ENCODE results near the gene EFCAB14.
"Not testable (repeated sequence)": the region's sequence is repeated elsewhere in the genome, so short reads cannot be mapped to it uniquely, and the experiment has no call there.

Gene EFCAB14

DNA sequence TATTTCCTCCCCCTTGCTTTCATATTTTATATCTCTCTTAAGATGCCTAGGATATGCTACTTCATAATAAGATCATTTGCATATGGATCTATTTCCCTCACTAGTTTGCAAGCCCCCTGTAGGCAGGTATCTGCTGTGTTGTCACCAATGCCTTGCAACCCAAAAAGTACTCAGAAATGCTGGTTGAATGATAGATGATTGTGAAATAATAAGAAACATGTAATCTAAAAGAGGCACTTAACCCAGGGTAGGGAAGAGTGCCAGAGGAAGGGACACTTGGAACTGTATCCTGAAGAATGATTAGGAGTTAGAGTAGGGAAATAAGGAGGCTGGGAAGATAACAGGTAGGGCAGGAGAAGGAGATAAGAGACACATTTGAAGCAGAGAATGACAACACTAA lies 63.1 kb downstream of the EFCAB14 start:
- DNase-seq (ENCODE audit: low read depth in 1 of 2, low spot score in 1 of 2): no peak

DNA sequence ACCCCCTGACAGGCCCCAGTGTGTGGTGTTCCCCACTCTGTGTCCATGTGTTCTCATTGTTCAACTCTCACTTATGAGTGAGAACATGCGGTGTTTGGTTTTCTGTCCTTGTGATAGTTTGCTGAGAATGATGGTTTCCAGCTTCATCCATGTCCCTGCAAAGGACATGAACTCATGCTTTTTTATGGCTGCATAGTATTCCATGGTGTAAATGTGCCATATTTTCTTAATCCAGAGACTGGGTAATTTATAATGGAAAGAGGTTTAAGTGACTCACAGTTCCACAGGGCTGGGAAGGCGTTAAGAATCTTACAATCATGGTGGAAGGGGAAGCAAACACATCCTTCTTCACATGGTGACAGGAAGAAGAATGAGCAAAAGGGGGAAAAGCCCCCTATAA lies 64.2 kb downstream of the EFCAB14 start:
- DNase-seq (ENCODE audit: low read depth in 1 of 2, low spot score in 1 of 2): not testable (repeated sequence)

GRCh38 chr1:46654012-46654411 lies 64.9 kb downstream of the EFCAB14 start:
- DNase-seq (ENCODE audit: low read depth in 1 of 2, low spot score in 1 of 2): no peak

GRCh38 chr1:46653405-46653958 lies 65.4 kb downstream of the EFCAB14 start:
- no peak for DNase-seq (ENCODE audit: low read depth in 1 of 2, low spot score in 1 of 2)

DNA sequence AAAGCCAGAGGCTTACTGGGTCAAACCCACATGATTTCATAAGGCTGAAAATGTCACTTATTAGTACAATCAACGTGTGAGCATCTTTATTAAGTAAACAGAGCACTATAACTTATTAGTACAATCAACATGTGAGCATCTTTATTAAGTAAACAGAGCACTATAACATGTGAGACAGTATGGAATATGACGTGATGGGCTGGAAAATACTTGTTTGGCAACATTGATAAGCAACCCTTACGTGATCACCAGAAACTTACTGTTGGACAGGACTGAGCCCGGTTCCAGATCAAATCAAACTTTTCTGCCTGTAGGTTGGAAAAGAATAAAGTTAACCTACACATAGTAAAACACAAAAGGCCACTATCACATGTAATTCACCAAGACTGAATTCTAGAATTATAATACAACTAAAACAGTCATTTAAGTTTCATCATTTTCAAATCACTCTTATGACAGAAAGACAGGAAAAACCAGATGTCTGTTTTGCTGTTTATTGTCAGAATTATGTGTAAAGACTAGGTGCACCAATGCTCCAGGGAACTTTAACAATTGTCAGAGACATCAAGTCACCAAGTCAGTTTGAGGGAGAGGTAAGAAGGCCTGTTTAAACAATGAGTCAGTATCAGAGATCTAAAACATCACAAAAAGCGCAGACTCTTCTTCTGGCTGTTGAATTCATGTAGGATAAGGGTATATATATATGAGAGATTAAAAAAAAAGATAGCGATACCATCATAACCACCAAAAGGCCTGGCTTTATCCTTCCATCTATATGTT lies 66.4 kb downstream of the EFCAB14 start:
- DNase-seq (ENCODE audit: low read depth in 1 of 2, low spot score in 1 of 2): no peak

DNA sequence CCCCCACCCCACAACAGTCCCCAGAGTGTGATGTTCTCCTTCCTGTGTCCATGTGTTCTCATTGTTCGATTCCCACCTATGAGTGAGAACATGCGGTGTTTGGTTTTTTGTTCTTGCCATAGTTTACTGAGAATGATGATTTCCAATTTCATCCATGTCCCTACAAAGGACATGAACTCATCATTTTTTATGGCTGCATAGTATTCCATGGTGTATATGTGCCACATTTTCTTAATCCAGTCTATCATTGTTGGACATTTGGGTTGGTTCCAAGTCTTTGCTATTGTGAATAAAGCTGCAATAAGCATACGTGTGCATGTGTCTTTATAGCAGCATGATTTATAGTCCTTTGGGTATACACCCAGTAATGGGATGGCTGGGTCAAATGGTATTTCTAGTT lies 67.8 kb downstream of the EFCAB14 start:
- DNase-seq (ENCODE audit: low read depth in 1 of 2, low spot score in 1 of 2): not testable (repeated sequence)

DNA sequence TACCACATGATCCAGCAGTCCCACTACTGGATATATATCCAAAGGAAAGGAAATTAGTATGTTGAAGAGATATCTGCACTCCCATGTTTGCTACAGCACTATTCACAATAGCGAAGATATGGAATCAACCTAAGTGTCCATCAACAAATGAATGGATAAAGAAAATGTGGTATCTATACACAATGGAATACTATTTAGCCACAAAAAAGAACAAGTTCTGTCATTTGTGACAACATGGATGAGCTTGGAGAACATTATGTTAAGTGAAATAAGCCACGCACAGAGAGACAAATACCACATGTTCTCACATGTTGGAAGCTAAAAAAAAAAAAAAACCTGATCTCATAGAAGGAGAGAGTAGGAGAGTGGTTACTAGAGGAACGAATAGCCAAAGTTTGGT lies 68.4 kb downstream of the EFCAB14 start:
- DNase-seq (ENCODE audit: low read depth in 1 of 2, low spot score in 1 of 2): no peak

DNA sequence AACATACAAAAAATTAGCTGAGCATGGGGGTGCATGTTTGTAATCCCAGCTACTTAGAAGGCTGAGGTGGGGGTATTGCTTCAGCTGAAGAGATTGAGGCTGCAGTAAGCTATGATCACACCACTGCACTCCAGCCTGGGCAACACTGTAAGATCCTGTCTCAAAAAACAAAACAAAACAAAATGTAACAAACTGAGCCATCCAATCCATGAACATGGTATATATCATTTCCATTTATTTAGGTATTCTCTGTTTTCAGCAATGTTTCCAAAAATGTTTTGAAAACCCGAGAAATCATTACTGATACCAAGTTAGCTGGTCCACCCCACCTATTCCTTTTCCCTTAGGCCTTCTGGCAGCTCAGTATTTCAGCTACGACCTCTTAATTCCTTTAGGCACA lies 69.2 kb downstream of the EFCAB14 start:
- no peak for DNase-seq (ENCODE audit: low read depth in 1 of 2, low spot score in 1 of 2)

DNA sequence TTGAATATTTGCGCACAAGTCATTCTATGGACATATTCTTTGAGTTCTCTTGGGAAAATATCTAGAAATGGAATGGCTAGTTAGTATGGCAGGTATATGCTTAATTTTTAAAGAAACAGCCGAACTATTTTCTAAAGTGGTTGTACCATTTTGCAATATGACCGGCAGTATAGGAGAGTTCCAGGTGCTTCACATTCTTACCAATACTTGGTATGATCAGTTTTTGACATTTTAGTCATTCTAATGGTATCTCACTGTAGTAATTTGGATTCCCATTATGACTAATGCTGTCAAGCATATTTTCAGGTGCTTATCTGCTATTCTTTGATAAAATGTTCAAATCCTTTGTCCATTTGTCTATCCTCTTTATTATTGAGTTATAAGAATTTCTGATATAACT lies 71.3 kb downstream of the EFCAB14 start:
- DNase-seq (ENCODE audit: low read depth in 1 of 2, low spot score in 1 of 2): no peak

DNA sequence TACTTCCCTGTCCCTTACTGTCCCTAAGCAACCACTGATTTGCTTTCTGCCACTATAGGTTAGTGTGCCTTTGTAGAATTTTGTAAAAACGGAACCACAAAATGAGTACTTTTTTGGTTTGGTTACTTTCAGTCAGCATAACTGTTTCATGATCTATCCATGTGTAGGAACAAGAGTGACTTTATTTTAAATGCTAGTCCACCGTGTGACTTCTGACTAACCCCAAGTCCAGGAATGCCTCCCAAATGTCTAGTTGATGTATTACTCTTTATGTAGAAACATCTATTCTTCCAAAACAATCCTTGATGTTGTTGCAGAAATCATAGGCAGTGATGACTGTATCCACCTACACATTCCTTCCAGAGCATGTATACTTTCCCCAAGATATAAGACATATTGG lies 72.1 kb downstream of the EFCAB14 start:
- DNase-seq (ENCODE audit: low read depth in 1 of 2, low spot score in 1 of 2): no peak

DNA sequence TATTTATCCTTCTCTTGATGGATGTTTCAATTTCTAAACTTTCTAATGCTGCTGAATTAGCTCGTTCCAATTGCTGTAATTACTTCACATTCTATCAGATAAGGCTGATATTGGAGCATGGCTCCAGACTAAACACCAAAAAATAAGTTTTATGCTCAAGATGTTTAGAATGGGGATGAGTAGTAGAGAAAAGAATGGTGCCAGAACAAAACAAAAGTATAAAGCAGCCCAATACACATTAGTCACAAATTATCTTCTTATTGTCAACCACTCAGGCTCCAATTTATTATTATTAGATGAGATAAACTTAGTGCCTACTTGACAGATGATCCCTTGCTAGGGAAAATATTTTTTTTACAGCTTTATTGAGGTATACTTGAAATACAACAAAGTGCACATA lies 72.6 kb downstream of the EFCAB14 start:
- DNase-seq (ENCODE audit: low read depth in 1 of 2, low spot score in 1 of 2): no peak

- DNase-seq (ENCODE audit: low read depth in 1 of 2, low spot score in 1 of 2): no peak
These were observed 73.1 kb downstream of the EFCAB14 start for GRCh38 chr1:46645815-46646214.

- DNase-seq (ENCODE audit: low read depth in 1 of 2, low spot score in 1 of 2): no peak
These were observed 75.5 kb downstream of the EFCAB14 start for GRCh38 chr1:46643368-46643775.

- no peak for DNase-seq (ENCODE audit: low read depth in 1 of 2, low spot score in 1 of 2)
These were observed 76.7 kb downstream of the EFCAB14 start for GRCh38 chr1:46642115-46642680.

DNA sequence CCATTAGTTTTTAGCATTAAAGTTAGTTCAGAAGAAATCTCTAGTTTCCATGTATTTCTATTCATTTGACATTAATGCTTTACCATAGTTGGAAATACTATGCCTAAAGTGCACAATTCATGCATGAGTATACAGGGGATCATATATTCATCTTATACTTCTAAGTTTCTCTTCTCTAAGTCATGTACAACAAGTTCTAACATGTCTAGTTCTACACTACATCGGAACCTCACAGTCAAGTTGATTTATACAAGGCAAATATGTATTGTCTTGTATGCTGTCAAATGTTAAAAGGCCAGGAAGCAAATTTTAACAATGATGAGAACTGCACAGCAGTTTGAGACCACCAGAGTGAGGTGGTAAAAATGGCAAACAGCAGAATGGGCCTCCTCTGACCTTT lies 79.4 kb downstream of the EFCAB14 start:
- DNase-seq (ENCODE audit: low read depth in 1 of 2, low spot score in 1 of 2): no peak

GRCh38 chr1:46638921-46639320 lies 80.0 kb downstream of the EFCAB14 start:
- no peak for DNase-seq (ENCODE audit: low read depth in 1 of 2, low spot score in 1 of 2)

DNA sequence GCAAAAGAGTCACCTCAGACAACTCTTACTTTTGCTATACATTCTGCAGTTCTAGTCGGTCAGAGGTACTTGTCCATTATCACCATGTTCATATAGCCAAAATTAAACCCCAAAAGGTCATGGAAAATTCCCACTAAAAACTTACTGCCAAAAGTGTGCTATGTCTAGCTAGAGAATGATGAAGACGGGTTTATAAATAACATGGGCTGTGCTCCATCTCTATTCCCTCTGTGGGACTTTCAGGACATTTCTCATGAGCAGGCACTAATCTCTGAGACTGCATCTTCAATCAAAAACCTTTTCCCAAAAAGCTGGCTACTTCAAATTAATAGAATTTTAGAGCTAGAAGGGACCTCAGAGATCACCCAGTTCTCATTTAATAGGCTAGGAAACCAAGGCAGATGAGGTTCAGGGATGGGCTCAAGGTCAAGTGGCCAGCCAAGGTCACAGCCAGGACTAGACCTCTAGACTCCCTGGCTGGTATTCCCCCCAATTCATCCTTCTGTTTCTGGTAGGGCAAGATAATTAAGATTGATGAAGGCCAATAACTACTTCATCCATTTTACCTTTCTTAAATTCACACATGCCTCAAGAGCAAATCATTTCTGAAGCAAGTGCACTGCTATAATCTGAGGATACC lies 81.3 kb downstream of the EFCAB14 start:
- no peak for DNase-seq (ENCODE audit: low read depth in 1 of 2, low spot score in 1 of 2)

DNA sequence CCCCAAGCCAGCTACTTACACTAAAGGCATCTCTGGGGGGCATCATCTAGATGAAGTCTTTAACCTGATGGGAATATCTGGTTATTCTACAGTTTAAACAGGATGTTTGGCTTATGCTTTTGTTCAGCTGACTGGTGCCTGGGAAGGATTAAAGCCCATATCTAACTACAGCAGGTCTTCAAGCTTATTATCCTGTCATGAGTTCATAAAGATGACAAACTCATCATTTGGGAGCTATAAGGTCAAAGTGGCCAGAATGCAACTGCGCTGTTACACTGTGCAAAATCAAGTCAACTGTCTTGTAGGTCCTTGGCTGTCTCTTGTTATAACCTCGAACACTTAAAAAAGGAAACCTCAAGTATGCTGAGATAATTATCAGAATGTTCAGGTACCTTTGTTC lies 83.7 kb downstream of the EFCAB14 start:
- DNase-seq (ENCODE audit: low read depth in 1 of 2, low spot score in 1 of 2): no peak

DNA sequence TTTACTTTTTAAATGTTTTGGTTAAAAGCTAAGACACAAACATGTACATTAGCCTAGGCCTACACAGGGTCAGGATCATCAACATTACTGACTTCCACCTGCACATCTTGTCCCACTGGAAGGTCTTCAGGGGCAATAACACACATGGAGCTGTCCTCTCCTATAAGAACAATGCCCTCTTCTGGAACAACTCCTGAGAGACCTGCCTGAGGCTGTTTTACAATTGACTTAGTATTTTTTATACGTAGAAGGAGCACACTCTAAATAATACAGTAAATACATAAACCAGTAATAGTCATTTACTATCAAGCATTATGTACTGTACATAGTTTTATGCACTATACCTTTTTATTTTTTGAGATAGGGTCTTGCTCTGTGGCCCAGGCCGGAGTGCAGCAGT lies 88.2 kb downstream of the EFCAB14 start:
- DNase-seq (ENCODE audit: low read depth in 1 of 2, low spot score in 1 of 2): no peak

Data from activated CD4-positive, alpha-beta T cell treated with anti-CD3 and anti-CD28 coated beads, Interleukin-2, amount 50 U/mL, for 24 hours (primary cell).